Testis (tissue), 3 donors: ENCODE data around the gene ORM1. TPM values are rescaled to one million over a fixed set of nuclear protein-coding genes. Genes with fewer than 3 reads are reported as not detected.

Experiments used
- DNase-seq: peaks from one replicate; pipeline ENCODE4 v3.0.0-alpha.2; 2019
- H3K27ac ChIP-seq, 2 donors: fragments of 200-600 bp; sonication (generic); one replicate each; pipeline ENCODE4 v1.5.1; 2019
- H3K27me3 ChIP-seq: fragments of 200-600 bp; sonication (generic); one replicate; pipeline ENCODE4 v1.5.1; 2019
- H3K36me3 ChIP-seq: fragments of 200-600 bp; sonication (generic); one replicate; pipeline ENCODE4 v1.5.1; 2017; ENCODE audit warnings: low read depth; ENCODE audit errors: missing control alignments
- H3K4me1 ChIP-seq: fragments of 200-600 bp; sonication (generic); one replicate; pipeline ENCODE4 v1.5.1; 2019
- H3K4me3 ChIP-seq, 2 donors: fragments of 200-600 bp; sonication (generic); one replicate each; pipeline ENCODE4 v1.5.1; 2017 to 2019
- H3K9me3 ChIP-seq: fragments of 200-600 bp; sonication (generic); one replicate; pipeline ENCODE4 v1.5.1; 2017
- CTCF ChIP-seq, 3 experiments: fragments of 450-650 bp in 2 of 3; fragments of 200-600 bp in 1 of 3; sonication (generic) in 1 of 3; IDR thresholded peaks; one replicate each; pipeline ENCODE4 v1.5.1; 2016 to 2019; ENCODE audit warnings: antibody characterized with exemption in 3 of 3, mild to moderate bottlenecking in 2 of 3, moderate library complexity in 1 of 3
- POLR2A ChIP-seq: fragments of 450-650 bp; IDR thresholded peaks from one replicate; pipeline ENCODE4 v1.6.1; 2017; ENCODE audit warnings: antibody characterized with exemption, mild to moderate bottlenecking, moderate library complexity
- WGBS, 2 donors: methylation state at CpG; one replicate each; pipeline ENCODE4 v1.1.5; 2018; 5-methylcytosine and 5-hydroxymethylcytosine counted together
- intact Hi-C: fragments of 100-400 bp; cut with DNase I; formaldehyde crosslinking; loops from one replicate; pipeline ENCODE4 v1.15.1; 2023; ENCODE audit warnings: low total_unique reads
- polyA plus RNA-seq: library from polyadenylated mRNA; stranded (reverse); fragments of 350-450 nt; fragmentation: Illumina TruSeq; extraction: RNeasy Lipid Tissue Mini Kit (QIAGEN cat#74804); gene quantifications from one replicate; pipeline ENCODE4 v1.2.3, GENCODE V29; 2014; ENCODE audit warnings: low read depth, low replicate concordance; ENCODE audit not compliant: insufficient read depth
- total RNA-seq, 2 donors: library from RNA; depleted of rRNA; stranded (reverse); fragments of >200 nt; gene quantifications; one replicate each; pipeline ENCODE4 v1.2.3, GENCODE V29; 2016

ORM1 gene
- total and polyA plus RNA-seq, 3 donors from 2014 or later: 1.6 TPM; not detected in 2

GRCh38 chr9:114282926-114283325, 40.0 kb upstream of the ORM1 start:
- WGBS, 2 donors: 66 to 91% methylated on average over 5 of the region's 5 CpGs
- H3K4me3 ChIP-seq: no peak overlapping the region
- peaks cover 14% of the 10 kb centered on the region for H3K4me1 ChIP-seq
- no peaks in the 10 kb centered on the region for H3K36me3 ChIP-seq
- H3K27ac ChIP-seq: no peak overlapping the region
- no peaks in the 10 kb centered on the region for H3K9me3 ChIP-seq
- DNase-seq: no peak
- no peak for TF ChIP-seq POLR2A
- no peak for TF ChIP-seq CTCF (IDR thresholded peaks at IDR 0.05)
- intact Hi-C loops: loop anchor here (10.0 kb wide), 1 partner anchor 198 kb away; no protein-coding TSS in a partner anchor
- no peaks in the 10 kb centered on the region for H3K27me3 ChIP-seq

- Histone ChIP-seq H3K4me3 (no peak overlapping the region), H3K9me3 (no peaks in the 10 kb centered on the region), H3K36me3 (no peaks in the 10 kb centered on the region), H3K27me3 (no peaks in the 10 kb centered on the region), H3K4me1 (peaks cover 14% of the 10 kb centered on the region), H3K27ac (no peak overlapping the region)
- intact Hi-C loops: loop anchor here (10.0 kb wide), 1 partner anchor 199 kb away; no protein-coding TSS in a partner anchor
- TF ChIP-seq POLR2A (no peak), CTCF (IDR thresholded peaks at IDR 0.05) (no peak)
- 88 to 94% methylated on average over 13 to 14 of the region's 14 CpGs for WGBS, 2 donors
- DNase-seq: no peak
These were observed 39.3 kb upstream of the ORM1 start for GRCh38 chr9:114283551-114284111.

- no peaks in the 10 kb centered on the region for H3K36me3 ChIP-seq
- DNase-seq: no peak
- no peak overlapping the region for H3K4me3 ChIP-seq
- H3K4me1 ChIP-seq: peaks cover 14% of the 10 kb centered on the region
- no peaks in the 10 kb centered on the region for H3K9me3 ChIP-seq
- TF ChIP-seq CTCF (IDR thresholded peaks at IDR 0.05) (no peak), POLR2A (no peak)
- WGBS, 2 donors: 91 to 94% methylated on average over 8 to 11 of the region's 11 CpGs
- intact Hi-C loops: loop anchor here (10.0 kb wide), 1 partner anchor 200 kb away; no protein-coding TSS in a partner anchor
- no peak overlapping the region for H3K27ac ChIP-seq
- H3K27me3 ChIP-seq: no peaks in the 10 kb centered on the region
These were observed 38.4 kb upstream of the ORM1 start for GRCh38 chr9:114284316-114285060.

GRCh38 chr9:114285166-114285867, 37.6 kb upstream of the ORM1 start:
- Histone ChIP-seq H3K9me3 (no peaks in the 10 kb centered on the region), H3K4me3 (no peak overlapping the region), H3K36me3 (no peaks in the 10 kb centered on the region), H3K27ac (no peak overlapping the region), H3K27me3 (no peaks in the 10 kb centered on the region), H3K4me1 (peaks cover 14% of the 10 kb centered on the region)
- DNase-seq: peak; percentile 53
- 53 to 69% methylated on average over 14 to 20 of the region's 20 CpGs for WGBS, 2 donors
- no peak for TF ChIP-seq POLR2A
- no peak for TF ChIP-seq CTCF (IDR thresholded peaks at IDR 0.05)
- intact Hi-C loops: loop anchor here (10.0 kb wide), 1 partner anchor 201 kb away; no protein-coding TSS in a partner anchor
